Measurements from ENCODE around the gene NEMP1. TPM values are rescaled to one million over a fixed set of nuclear protein-coding genes. Genes with fewer than 3 reads are reported as not detected.
A peak's percentile ranks its signal among the peaks of the same experiment; 100 is the strongest.
"Not testable (repeated sequence)": the region's sequence is repeated elsewhere in the genome, so short reads cannot be mapped to it uniquely, and the experiment has no call there.

The NEMP1 gene
- total and polyA plus RNA-seq, 2 donors, result 9.5 to 19.5 TPM

GRCh38 chr12:57123813-57124212 lies 45.2 kb upstream of the NEMP1 start:
- 63% methylated on average over 2 of the region's 2 CpGs for WGBS
- DNase-seq (ENCODE audit: low read depth in 6 of 9, low spot score in 9 of 9), result no peak

GRCh38 chr12:57120718-57121117 lies 42.1 kb upstream of the NEMP1 start:
- H3K27me3 ChIP-seq (ENCODE audit: control insufficient read depth in 2 of 2, insufficient read depth in 1 of 2, low read length in 1 of 2), result peaks cover 6 to 14% of the 10 kb centered on the region in 2 donors
- not testable (repeated sequence) for H3K27ac ChIP-seq (ENCODE audit: low read depth in 1 of 2, low read length in 1 of 2); H3K4me3 ChIP-seq (ENCODE audit: low read length in 2 of 2); H3K36me3 ChIP-seq (ENCODE audit: control insufficient read depth in 2 of 2, insufficient read depth in 2 of 2, low read length in 1 of 2); H3K4me1 ChIP-seq (ENCODE audit: control insufficient read depth in 2 of 2, insufficient read depth in 2 of 2, low read length in 2 of 2); DNase-seq (ENCODE audit: low read depth in 6 of 9, low spot score in 9 of 9); H3K9me3 ChIP-seq (ENCODE audit: control insufficient read depth in 2 of 2, insufficient read depth in 1 of 2, low read length in 1 of 2)
- 97% methylated on average over 11 of the region's 11 CpGs for WGBS

More at GRCh38 chr12:57123813-57124212, 45.2 kb upstream of the NEMP1 start:
- Histone ChIP-seq H3K36me3 (ENCODE audit: control insufficient read depth in 2 of 2, insufficient read depth in 2 of 2, low read length in 1 of 2) (no peaks in the 10 kb centered on the region), H3K4me1 (ENCODE audit: control insufficient read depth in 2 of 2, insufficient read depth in 2 of 2, low read length in 2 of 2) (peaks cover 7 to 21% of the 10 kb centered on the region in 2 donors), H3K27ac (ENCODE audit: low read depth in 1 of 2, low read length in 1 of 2) (no peak overlapping the region), H3K9me3 (ENCODE audit: control insufficient read depth in 2 of 2, insufficient read depth in 1 of 2, low read length in 1 of 2) (peaks cover 0 to 1% of the 10 kb centered on the region in 2 donors), H3K4me3 (ENCODE audit: low read length in 2 of 2) (no peak overlapping the region), H3K27me3 (ENCODE audit: control insufficient read depth in 2 of 2, insufficient read depth in 1 of 2, low read length in 1 of 2) (peaks cover 30 to 45% of the 10 kb centered on the region in 2 donors)

- no peaks in the 10 kb centered on the region for H3K4me1 ChIP-seq (ENCODE audit: control insufficient read depth in 2 of 2, insufficient read depth in 2 of 2, low read length in 2 of 2)
- 92% methylated on average over 5 of the region's 5 CpGs for WGBS
- H3K36me3 ChIP-seq (ENCODE audit: control insufficient read depth in 2 of 2, insufficient read depth in 2 of 2, low read length in 1 of 2), result no peaks in the 10 kb centered on the region
- peaks cover 0 to 1% of the 10 kb centered on the region in 2 donors for H3K9me3 ChIP-seq (ENCODE audit: control insufficient read depth in 2 of 2, insufficient read depth in 1 of 2, low read length in 1 of 2)
- H3K4me3 ChIP-seq (ENCODE audit: low read length in 2 of 2), result no peak overlapping the region
- peaks cover 2 to 3% of the 10 kb centered on the region in 2 donors for H3K27me3 ChIP-seq (ENCODE audit: control insufficient read depth in 2 of 2, insufficient read depth in 1 of 2, low read length in 1 of 2)
- no peak overlapping the region for H3K27ac ChIP-seq (ENCODE audit: low read depth in 1 of 2, low read length in 1 of 2)
- no peak for DNase-seq (ENCODE audit: low read depth in 6 of 9, low spot score in 9 of 9)
Observed at GRCh38 chr12:57119294-57120085, 40.9 kb upstream of the NEMP1 start.

- H3K4me3 ChIP-seq (ENCODE audit: low read length in 2 of 2), result no peak overlapping the region
- no peak overlapping the region for H3K27ac ChIP-seq (ENCODE audit: low read depth in 1 of 2, low read length in 1 of 2)
- no peaks in the 10 kb centered on the region for H3K4me1 ChIP-seq (ENCODE audit: control insufficient read depth in 2 of 2, insufficient read depth in 2 of 2, low read length in 2 of 2)
- no peak for DNase-seq (ENCODE audit: low read depth in 6 of 9, low spot score in 9 of 9)
- H3K27me3 ChIP-seq (ENCODE audit: control insufficient read depth in 2 of 2, insufficient read depth in 1 of 2, low read length in 1 of 2), result no peaks in the 10 kb centered on the region
- H3K9me3 ChIP-seq (ENCODE audit: control insufficient read depth in 2 of 2, insufficient read depth in 1 of 2, low read length in 1 of 2), result peaks cover 0 to under 1% of the 10 kb centered on the region in 2 donors
- no peaks in the 10 kb centered on the region for H3K36me3 ChIP-seq (ENCODE audit: control insufficient read depth in 2 of 2, insufficient read depth in 2 of 2, low read length in 1 of 2)
- 90% methylated on average over 1 of the region's 1 CpG for whole genome bisulfite sequencing
Observed at GRCh38 chr12:57118711-57119271, 40.2 kb upstream of the NEMP1 start.

- Histone ChIP-seq H3K9me3 (ENCODE audit: control insufficient read depth in 2 of 2, insufficient read depth in 1 of 2, low read length in 1 of 2) (no peaks in the 10 kb centered on the region), H3K27me3 (ENCODE audit: control insufficient read depth in 2 of 2, insufficient read depth in 1 of 2, low read length in 1 of 2) (no peaks in the 10 kb centered on the region), H3K4me3 (ENCODE audit: low read length in 2 of 2) (no peak overlapping the region), H3K36me3 (ENCODE audit: control insufficient read depth in 2 of 2, insufficient read depth in 2 of 2, low read length in 1 of 2) (no peaks in the 10 kb centered on the region), H3K27ac (ENCODE audit: low read depth in 1 of 2, low read length in 1 of 2) (no peak overlapping the region), H3K4me1 (ENCODE audit: control insufficient read depth in 2 of 2, insufficient read depth in 2 of 2, low read length in 2 of 2) (peaks cover 4 to 8% of the 10 kb centered on the region in 2 donors)
- no peak for DNase-seq (ENCODE audit: low read depth in 6 of 9, low spot score in 9 of 9)
- WGBS, result 98% methylated on average over 5 of the region's 5 CpGs
Observed at GRCh38 chr12:57116580-57117281, 38.1 kb upstream of the NEMP1 start.

GRCh38 chr12:57112492-57113294 lies 34.1 kb upstream of the NEMP1 start:
- 76% methylated on average over 9 of the region's 9 CpGs for WGBS
- Histone ChIP-seq H3K27me3 (ENCODE audit: control insufficient read depth in 2 of 2, insufficient read depth in 1 of 2, low read length in 1 of 2) (no peaks in the 10 kb centered on the region), H3K9me3 (ENCODE audit: control insufficient read depth in 2 of 2, insufficient read depth in 1 of 2, low read length in 1 of 2) (peaks cover 0 to 4% of the 10 kb centered on the region in 2 donors), H3K4me1 (ENCODE audit: control insufficient read depth in 2 of 2, insufficient read depth in 2 of 2, low read length in 2 of 2) (peaks cover 11 to 39% of the 10 kb centered on the region in 2 donors), H3K4me3 (ENCODE audit: low read length in 2 of 2) (peak overlapping the region; percentile 52 to 75), H3K36me3 (ENCODE audit: control insufficient read depth in 2 of 2, insufficient read depth in 2 of 2, low read length in 1 of 2) (peaks cover 6 to 8% of the 10 kb centered on the region in 2 donors), H3K27ac (ENCODE audit: low read depth in 1 of 2, low read length in 1 of 2) (peak overlapping the region; percentile 98)
- peak in 2 of 9 donors; percentile 96 to 97 for DNase-seq (ENCODE audit: low read depth in 6 of 9, low spot score in 9 of 9)

GRCh38 chr12:57111031-57111734 lies 32.6 kb upstream of the NEMP1 start, which contains the start of gene STAT6:
Gene STAT6, minus strand, starts transcription at chr12:57111362. Its CDS starts 3,084 bp downstream, at chr12:57108278.
- DNase-seq (ENCODE audit: low read depth in 6 of 9, low spot score in 9 of 9), result peak in 7 of 9 donors; percentile 49 to 96 (median 87)
- H3K4me1 ChIP-seq (ENCODE audit: control insufficient read depth in 2 of 2, insufficient read depth in 2 of 2, low read length in 2 of 2), result peaks cover 11 to 39% of the 10 kb centered on the region in 2 donors
- WGBS, result under 1% methylated on average over 13 of the region's 13 CpGs

More at GRCh38 chr12:57111031-57111734, 32.6 kb upstream of the NEMP1 start, which contains the start of gene STAT6:
- Histone ChIP-seq H3K36me3 (ENCODE audit: control insufficient read depth in 2 of 2, insufficient read depth in 2 of 2, low read length in 1 of 2) (peaks cover 21 to 22% of the 10 kb centered on the region in 2 donors), H3K27me3 (ENCODE audit: control insufficient read depth in 2 of 2, insufficient read depth in 1 of 2, low read length in 1 of 2) (no peaks in the 10 kb centered on the region), H3K9me3 (ENCODE audit: control insufficient read depth in 2 of 2, insufficient read depth in 1 of 2, low read length in 1 of 2) (peaks cover 0 to 4% of the 10 kb centered on the region in 2 donors), H3K27ac (ENCODE audit: low read depth in 1 of 2, low read length in 1 of 2) (peak within 1 kb of the TSS; percentile 98), H3K4me3 (ENCODE audit: low read length in 2 of 2) (peak within 1 kb of the TSS; percentile 52 to 75)

Measured in thymus (tissue), 11 donors.